Breast epithelium (tissue), 4 donors: ENCODE data around the gene GPNMB. TPM values are rescaled to one million over a fixed set of nuclear protein-coding genes. Genes with fewer than 3 reads are reported as not detected.

ENCODE experiments used
- DNase-seq, 2 donors: peaks; one replicate each; pipeline ENCODE4 v3.0.0-alpha.2; 2019; ENCODE audit warnings: low spot score in 2 of 2
- H3K27ac ChIP-seq, 2 donors: fragments of 200-600 bp; sonication (generic) in 1 of 2; one replicate each; pipeline ENCODE4 v1.5.1; 2016 to 2019; ENCODE audit warnings: mild to moderate bottlenecking in 1 of 2
- H3K27me3 ChIP-seq, 2 donors: fragments of 200-600 bp; sonication (generic) in 1 of 2; one replicate each; pipeline versions ENCODE4 v1.5.1 to v1.6.0; 2017 to 2019; ENCODE audit warnings: control low read depth in 1 of 2, mild to moderate bottlenecking in 1 of 2
- H3K36me3 ChIP-seq: fragments of 200-600 bp; one replicate; pipeline ENCODE4 v1.5.1; 2019
- H3K4me1 ChIP-seq, 2 donors: fragments of 200-600 bp; sonication (generic); one replicate each; pipeline ENCODE4 v1.5.1; 2016 to 2019; ENCODE audit warnings: control low read depth in 1 of 2
- H3K4me3 ChIP-seq, 3 donors: fragments of 200-600 bp; sonication (generic); 1 replicate in 2 of 3; 2 replicates in 1 of 3; pipeline ENCODE4 v1.5.1; 2016 to 2019; ENCODE audit warnings: mild to moderate bottlenecking in 3 of 3, moderate library complexity in 2 of 3
- H3K9me3 ChIP-seq, 2 donors: fragments of 200-600 bp; sonication (generic) in 1 of 2; one replicate each; pipeline ENCODE4 v1.5.1; 2016 to 2019; ENCODE audit warnings: control low read depth in 1 of 2
- CTCF ChIP-seq, 3 donors: fragments of 450-650 bp; IDR thresholded peaks; one replicate each; pipeline ENCODE4 v1.5.1; 2016 to 2017; ENCODE audit warnings: antibody characterized with exemption in 3 of 3, mild to moderate bottlenecking in 3 of 3, moderate library complexity in 3 of 3
- POLR2A ChIP-seq: fragments of 450-650 bp; IDR thresholded peaks from one replicate; pipeline ENCODE4 v1.6.1; 2016; ENCODE audit warnings: antibody characterized with exemption, mild to moderate bottlenecking, moderate library complexity
- POLR2AphosphoS5 ChIP-seq, 3 donors: sonication (generic); formaldehyde crosslinking; IDR thresholded peaks; one replicate each; pipeline ENCODE4 v1.6.1; 2017; ENCODE audit warnings: antibody characterized with exemption in 3 of 3
- intact Hi-C: fragments of 100-400 bp; cut with DNase I; formaldehyde crosslinking; loops from one replicate; pipeline ENCODE4 v1.15.1; 2023; ENCODE audit warnings: low total_unique reads
- total RNA-seq, 3 donors: library from RNA; depleted of rRNA; stranded (reverse); fragments of >200 nt; gene quantifications; one replicate each; pipeline ENCODE4 v1.1.0, GENCODE V29; 2016

Gene GPNMB
- total RNA-seq, 3 donors from 2014 or later = 86.9 to 460 (median 335) TPM

- TF ChIP-seq CTCF (IDR thresholded peaks at IDR 0.05) (no peak), POLR2AphosphoS5 (IDR thresholded peaks at IDR 0.05) (peak in 1 of 3 donors; percentile 33), POLR2A (no peak)
These were observed 51.7 kb downstream of the GPNMB start for GRCh38 chr7:23298141-23298881.

GRCh38 chr7:23298885-23299769 lies 52.6 kb downstream of the GPNMB start, which contains the start of gene MALSU1:
TSS of gene MALSU1 (plus strand) at chr7:23299339. CDS start at chr7:23299353, 14 bp downstream.
- DNase-seq = peak; percentile 95 to 97
- TF ChIP-seq POLR2A = peak; percentile 91
- peak; percentile 87 to 96 (median 95) for TF ChIP-seq POLR2AphosphoS5 (IDR thresholded peaks at IDR 0.05)
- no peak for TF ChIP-seq CTCF (IDR thresholded peaks at IDR 0.05)
- H3K27ac ChIP-seq = peak within 1 kb of the TSS; percentile 90 to 91
- H3K27me3 ChIP-seq = no peaks in the 10 kb centered on the region
- intact Hi-C loops = no loop called here
- no peaks in the 10 kb centered on the region for H3K9me3 ChIP-seq
- H3K4me3 ChIP-seq = peak within 1 kb of the TSS; percentile 73 to 82 (median 79)
- peaks cover 0 to 18% of the 10 kb centered on the region in 2 donors for H3K4me1 ChIP-seq
- H3K36me3 ChIP-seq = no peaks in the 10 kb centered on the region

More at GRCh38 chr7:23298141-23298881, 51.7 kb downstream of the GPNMB start:
- no peaks in the 10 kb centered on the region for H3K27me3 ChIP-seq
- no peaks in the 10 kb centered on the region for H3K9me3 ChIP-seq
- peak in 1 of 2 donors; percentile 66 for DNase-seq
- H3K36me3 ChIP-seq = no peaks in the 10 kb centered on the region
- H3K4me1 ChIP-seq = peaks cover 0 to 18% of the 10 kb centered on the region in 2 donors
- peak overlapping the region; percentile 73 to 82 (median 79) for H3K4me3 ChIP-seq
- intact Hi-C loops = no loop called here
- H3K27ac ChIP-seq = peak overlapping the region; percentile 90 to 91

GRCh38 chr7:23299770-23300300 lies 53.3 kb downstream of the GPNMB start:
- peak overlapping the region; percentile 90 to 91 for H3K27ac ChIP-seq

GRCh38 chr7:23306936-23307521 lies 60.5 kb downstream of the GPNMB start:
- intact Hi-C loops = no loop called here
- no peak overlapping the region for H3K27ac ChIP-seq
- DNase-seq = no peak
- no peaks in the 10 kb centered on the region for H3K27me3 ChIP-seq
- TF ChIP-seq POLR2A (no peak), POLR2AphosphoS5 (IDR thresholded peaks at IDR 0.05) (no peak), CTCF (IDR thresholded peaks at IDR 0.05) (no peak)
- H3K9me3 ChIP-seq = no peaks in the 10 kb centered on the region
- no peaks in the 10 kb centered on the region for H3K36me3 ChIP-seq
- H3K4me1 ChIP-seq = peaks cover 0 to 5% of the 10 kb centered on the region in 2 donors
- H3K4me3 ChIP-seq = no peak overlapping the region

More at GRCh38 chr7:23299770-23300300, 53.3 kb downstream of the GPNMB start:
- Histone ChIP-seq H3K9me3 (no peaks in the 10 kb centered on the region), H3K4me3 (peak overlapping the region; percentile 73 to 82 (median 79)), H3K27me3 (no peaks in the 10 kb centered on the region), H3K36me3 (no peaks in the 10 kb centered on the region), H3K4me1 (peaks cover 0 to 18% of the 10 kb centered on the region in 2 donors)
- intact Hi-C loops = no loop called here
- TF ChIP-seq CTCF (IDR thresholded peaks at IDR 0.05) (no peak), POLR2AphosphoS5 (IDR thresholded peaks at IDR 0.05) (no peak), POLR2A (no peak)
- DNase-seq = no peak
